ENCODE data around the gene IFI27L2.
A peak's percentile ranks its signal among the peaks of the same experiment; 100 is the strongest.
"Not testable (repeated sequence)": the region's sequence is repeated elsewhere in the genome, so short reads cannot be mapped to it uniquely, and the experiment has no call there.

Gene IFI27L2

DNA sequence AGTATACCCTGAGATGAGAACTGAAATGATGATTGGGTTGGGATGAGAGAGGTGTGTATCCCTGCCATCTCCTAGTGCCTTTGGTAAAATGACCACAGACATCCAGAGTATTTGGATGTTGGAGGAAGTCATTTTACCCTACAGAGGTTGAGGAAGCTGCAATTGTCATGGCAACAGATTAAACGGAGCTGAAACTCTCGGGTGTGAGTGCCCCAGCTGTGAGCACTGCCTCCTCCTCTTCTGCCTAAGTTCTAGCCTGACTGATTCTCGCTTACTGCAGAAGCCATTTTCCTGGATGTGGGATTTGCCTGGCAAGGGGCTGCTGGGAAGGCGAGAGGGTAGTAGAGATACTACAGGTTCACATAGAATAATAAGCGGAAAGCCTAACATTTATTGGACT, 34.4 kb upstream of the IFI27L2 start:
- H3K4me1 Mint-ChIP-seq (ENCODE audit: low read depth), result peaks cover 12% of the 10 kb centered on the region
- H3K36me3 Mint-ChIP-seq (ENCODE audit: low read depth), result no peaks in the 10 kb centered on the region
- no peaks in the 10 kb centered on the region for H3K27me3 Mint-ChIP-seq (ENCODE audit: low read depth)
- H3K27ac Mint-ChIP-seq, result no peak overlapping the region
- no peak overlapping the region for H3K4me3 Mint-ChIP-seq
- no peaks in the 10 kb centered on the region for H3K9me3 Mint-ChIP-seq
- DNase-seq (ENCODE audit: low spot score), result no peak

DNA sequence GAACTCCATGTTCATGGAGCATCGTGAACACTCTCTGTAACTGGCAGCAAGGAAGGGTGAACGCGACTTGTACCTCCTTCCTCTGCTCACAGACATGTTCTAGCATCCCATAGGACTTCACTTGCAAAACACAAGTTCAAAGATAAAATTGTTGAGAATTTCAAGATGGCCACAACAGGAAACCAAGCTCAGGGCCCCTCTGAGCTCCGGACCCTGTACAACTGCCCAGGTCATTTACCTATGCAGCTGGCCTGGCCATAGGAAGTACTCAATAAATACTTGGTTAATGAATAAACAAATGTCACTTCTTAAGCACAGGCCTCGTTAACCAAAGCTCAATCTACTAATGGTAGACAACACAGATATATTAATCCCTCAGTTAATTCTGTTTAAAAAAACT, 33.1 kb upstream of the IFI27L2 start:
- H3K4me1 Mint-ChIP-seq (ENCODE audit: low read depth), result peaks cover 24% of the 10 kb centered on the region
- no peak overlapping the region for H3K27ac Mint-ChIP-seq
- H3K36me3 Mint-ChIP-seq (ENCODE audit: low read depth), result no peaks in the 10 kb centered on the region

DNA sequence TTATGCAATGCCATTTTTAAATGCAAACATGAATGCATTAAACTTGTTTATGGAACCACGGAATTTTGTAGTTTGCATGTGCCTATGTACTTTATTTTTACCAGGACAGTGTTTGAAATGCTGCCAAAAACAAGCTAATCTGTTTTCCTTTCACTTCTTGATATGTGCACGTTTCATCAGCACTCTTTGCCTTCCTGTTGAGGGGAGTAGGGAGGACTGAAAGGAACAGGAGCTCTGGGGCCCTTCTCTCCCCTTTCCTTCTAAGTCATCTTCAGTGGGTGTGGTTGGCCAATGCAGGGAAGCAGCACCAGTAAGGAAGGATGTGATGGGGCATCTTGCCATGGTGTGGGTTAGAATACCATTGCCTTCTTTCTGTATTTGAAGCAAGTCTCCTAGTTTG, 32.6 kb upstream of the IFI27L2 start:
- Mint-ChIP-seq H3K4me1 (ENCODE audit: low read depth) (peaks cover 24% of the 10 kb centered on the region), H3K36me3 (ENCODE audit: low read depth) (no peaks in the 10 kb centered on the region), H3K4me3 (no peak overlapping the region)

More for the DNA sequence above, 33.1 kb upstream of the IFI27L2 start:
- H3K4me3 Mint-ChIP-seq, result no peak overlapping the region
- H3K9me3 Mint-ChIP-seq, result no peaks in the 10 kb centered on the region
- no peak for DNase-seq (ENCODE audit: low spot score)
- H3K27me3 Mint-ChIP-seq (ENCODE audit: low read depth), result no peaks in the 10 kb centered on the region

DNA sequence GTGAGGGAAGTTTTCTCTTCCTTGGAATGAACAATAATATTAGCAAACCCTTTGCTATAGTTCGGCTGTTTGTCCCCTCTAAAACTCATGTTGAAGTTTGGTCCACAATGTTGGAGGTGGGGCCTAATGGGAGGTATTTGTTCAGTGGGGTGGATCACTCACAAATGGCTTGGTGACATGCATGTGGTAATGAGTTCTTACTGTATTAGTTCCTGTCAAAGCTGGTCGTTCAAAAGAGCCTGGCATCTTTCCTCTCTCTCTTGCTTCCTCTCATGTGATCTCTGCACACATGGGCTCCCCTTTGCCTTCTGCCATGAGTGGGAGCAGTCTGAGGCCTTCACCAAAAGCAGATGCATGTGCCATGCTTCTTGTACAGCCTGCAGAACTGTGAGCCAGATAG, 31.7 kb upstream of the IFI27L2 start:
- Mint-ChIP-seq H3K27ac (no peak overlapping the region), H3K4me3 (no peak overlapping the region), H3K4me1 (ENCODE audit: low read depth) (peaks cover 24% of the 10 kb centered on the region), H3K36me3 (ENCODE audit: low read depth) (no peaks in the 10 kb centered on the region), H3K9me3 (no peaks in the 10 kb centered on the region), H3K27me3 (ENCODE audit: low read depth) (peaks cover 3% of the 10 kb centered on the region)
- DNase-seq (ENCODE audit: low spot score), result no peak

More for the DNA sequence above, 32.6 kb upstream of the IFI27L2 start:
- H3K9me3 Mint-ChIP-seq, result no peaks in the 10 kb centered on the region
- peak overlapping the region; percentile 67 for H3K27ac Mint-ChIP-seq
- H3K27me3 Mint-ChIP-seq (ENCODE audit: low read depth), result peaks cover 2% of the 10 kb centered on the region
- no peak for DNase-seq (ENCODE audit: low spot score)

DNA sequence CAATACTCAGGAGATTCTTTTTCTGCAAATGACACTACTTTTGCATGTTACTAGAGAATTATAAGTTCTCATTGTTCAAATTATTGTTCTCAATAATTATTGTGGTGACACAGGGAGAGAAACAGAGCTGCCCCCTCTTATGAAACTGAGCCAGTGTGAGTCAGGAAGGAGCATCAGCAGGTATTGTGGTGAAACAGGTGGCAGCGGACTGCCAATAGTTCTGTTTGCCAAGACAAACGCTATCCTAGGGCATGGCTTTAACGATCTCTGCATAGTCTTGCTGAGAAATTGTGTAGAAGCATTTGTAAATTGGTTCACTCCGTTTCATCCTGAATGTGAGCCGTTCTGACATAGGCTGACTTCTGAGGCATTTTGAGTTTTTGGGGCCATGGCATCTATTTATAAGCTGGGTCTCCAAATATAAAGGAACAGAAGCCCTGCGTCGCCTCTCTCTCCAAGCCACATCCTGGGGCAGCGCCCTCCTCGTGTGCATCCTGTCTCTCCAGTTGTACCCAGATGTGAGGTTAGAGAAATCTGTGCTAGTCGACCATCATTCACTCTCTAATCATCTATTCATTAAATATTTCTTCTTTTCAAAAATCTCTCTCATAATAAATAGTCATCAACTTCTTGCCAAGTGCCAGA, 29.0 kb upstream of the IFI27L2 start:
- Mint-ChIP-seq H3K27me3 (ENCODE audit: low read depth) (peaks cover 3% of the 10 kb centered on the region), H3K27ac (peak overlapping the region; percentile 73), H3K36me3 (ENCODE audit: low read depth) (no peaks in the 10 kb centered on the region), H3K4me1 (ENCODE audit: low read depth) (peaks cover 24% of the 10 kb centered on the region), H3K4me3 (peak overlapping the region; percentile 50), H3K9me3 (no peaks in the 10 kb centered on the region)
- no peak for DNase-seq (ENCODE audit: low spot score)

DNA sequence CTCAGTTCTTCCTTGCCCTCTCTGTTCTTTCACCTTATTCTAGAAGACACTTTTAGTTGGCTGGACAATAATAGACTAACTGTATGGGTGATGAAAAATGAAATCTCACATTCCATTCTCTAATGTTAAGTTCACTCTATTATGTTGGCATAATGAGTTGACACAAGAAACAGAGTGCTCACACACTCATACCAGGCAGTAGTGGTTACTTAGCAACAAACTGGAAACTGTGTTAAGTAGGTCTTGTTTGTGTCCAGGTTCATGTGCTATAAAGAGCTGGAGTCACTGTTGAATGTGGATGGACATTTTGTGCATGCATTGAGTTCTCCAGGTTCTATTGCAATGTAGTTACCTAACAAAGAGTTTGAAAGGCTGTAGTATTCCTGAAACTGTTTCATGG, 27.8 kb upstream of the IFI27L2 start:
- Mint-ChIP-seq H3K36me3 (ENCODE audit: low read depth) (no peaks in the 10 kb centered on the region), H3K27ac (no peak overlapping the region), H3K27me3 (ENCODE audit: low read depth) (peaks cover 10% of the 10 kb centered on the region), H3K4me1 (ENCODE audit: low read depth) (peaks cover 22% of the 10 kb centered on the region), H3K4me3 (no peak overlapping the region), H3K9me3 (no peaks in the 10 kb centered on the region)
- DNase-seq (ENCODE audit: low spot score), result no peak

DNA sequence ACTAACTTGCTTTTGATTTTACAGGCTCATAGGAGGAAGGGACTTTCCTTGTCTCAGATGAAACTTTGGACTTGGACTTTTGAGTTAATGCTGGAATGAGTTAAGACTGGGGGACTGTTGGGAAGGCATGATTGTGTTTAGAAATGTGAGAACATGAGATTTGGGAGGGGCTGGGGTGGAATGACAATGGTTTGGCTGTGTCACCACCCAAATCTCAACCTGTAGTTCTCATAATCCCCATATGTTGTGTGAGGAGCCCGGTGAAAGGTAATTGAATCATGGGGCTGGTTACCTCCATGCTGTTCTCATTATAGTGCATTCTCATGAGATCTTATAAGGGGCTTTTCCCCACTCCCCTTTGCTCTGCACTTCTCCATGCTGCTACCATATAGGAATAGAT, 26.7 kb upstream of the IFI27L2 start:
- H3K9me3 Mint-ChIP-seq; H3K4me3 Mint-ChIP-seq; DNase-seq (ENCODE audit: low spot score); H3K27ac Mint-ChIP-seq; H3K36me3 Mint-ChIP-seq (ENCODE audit: low read depth): not testable (repeated sequence)
- Mint-ChIP-seq H3K4me1 (ENCODE audit: low read depth) (peaks cover 14% of the 10 kb centered on the region), H3K27me3 (ENCODE audit: low read depth) (peaks cover 13% of the 10 kb centered on the region)

DNA sequence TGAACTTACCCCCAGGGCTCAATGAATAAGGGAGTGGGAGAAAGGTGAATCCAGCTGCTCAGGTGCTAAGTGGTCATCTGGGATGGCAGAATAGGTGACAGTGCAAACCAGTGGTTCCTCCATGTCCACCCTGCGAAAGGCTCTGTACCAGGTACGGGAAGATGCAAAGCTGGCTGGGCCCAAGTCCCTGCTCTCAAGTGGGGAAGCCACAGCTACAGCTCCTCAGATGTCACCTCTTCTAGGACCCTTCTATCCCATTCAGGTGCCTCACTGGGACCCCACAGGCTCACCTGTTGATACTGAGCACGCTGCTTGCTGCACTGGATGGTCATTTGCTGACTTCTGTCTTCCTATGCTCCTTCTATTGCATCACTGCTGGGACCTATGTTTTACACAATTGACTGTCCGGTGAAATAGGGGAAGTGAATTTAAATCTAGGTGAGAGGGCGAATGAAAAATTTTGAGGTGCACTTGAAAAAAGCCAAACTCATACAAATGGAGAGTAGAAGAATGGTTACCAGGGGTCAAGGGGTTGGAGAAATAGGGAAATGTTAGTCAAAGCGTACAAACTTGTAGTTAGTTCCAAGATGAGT, 24.4 kb upstream of the IFI27L2 start:
- H3K4me1 Mint-ChIP-seq (ENCODE audit: low read depth), result peaks cover 13% of the 10 kb centered on the region
- H3K27me3 Mint-ChIP-seq (ENCODE audit: low read depth), result peaks cover 28% of the 10 kb centered on the region
- no peak for DNase-seq (ENCODE audit: low spot score)
- H3K9me3 Mint-ChIP-seq, result no peaks in the 10 kb centered on the region
- no peak overlapping the region for H3K4me3 Mint-ChIP-seq
- H3K36me3 Mint-ChIP-seq (ENCODE audit: low read depth), result no peaks in the 10 kb centered on the region
- no peak overlapping the region for H3K27ac Mint-ChIP-seq

DNA sequence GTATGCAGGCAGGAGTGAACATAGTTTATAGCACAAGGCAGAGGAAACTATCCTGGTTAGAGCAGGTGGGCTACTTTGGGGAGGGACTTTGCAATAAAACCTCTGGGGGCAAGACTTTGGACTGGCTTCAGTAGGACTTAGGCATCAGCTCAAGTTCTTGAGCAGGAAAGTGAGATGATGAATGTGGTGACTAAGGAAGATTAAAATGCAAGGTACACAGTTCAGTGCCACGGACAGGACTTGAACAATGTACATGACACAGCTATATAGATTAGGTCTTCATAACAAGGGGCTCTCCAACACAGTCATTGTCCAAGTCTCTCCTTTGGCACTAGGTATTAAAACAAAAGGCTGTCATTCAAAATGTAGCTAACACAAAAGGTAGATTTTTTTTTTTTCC, 23.3 kb upstream of the IFI27L2 start:
- no peak for DNase-seq (ENCODE audit: low spot score)
- Mint-ChIP-seq H3K9me3 (no peaks in the 10 kb centered on the region), H3K36me3 (ENCODE audit: low read depth) (no peaks in the 10 kb centered on the region), H3K4me1 (ENCODE audit: low read depth) (peaks cover 3% of the 10 kb centered on the region), H3K27ac (no peak overlapping the region), H3K4me3 (no peak overlapping the region), H3K27me3 (ENCODE audit: low read depth) (peaks cover 38% of the 10 kb centered on the region)

DNA sequence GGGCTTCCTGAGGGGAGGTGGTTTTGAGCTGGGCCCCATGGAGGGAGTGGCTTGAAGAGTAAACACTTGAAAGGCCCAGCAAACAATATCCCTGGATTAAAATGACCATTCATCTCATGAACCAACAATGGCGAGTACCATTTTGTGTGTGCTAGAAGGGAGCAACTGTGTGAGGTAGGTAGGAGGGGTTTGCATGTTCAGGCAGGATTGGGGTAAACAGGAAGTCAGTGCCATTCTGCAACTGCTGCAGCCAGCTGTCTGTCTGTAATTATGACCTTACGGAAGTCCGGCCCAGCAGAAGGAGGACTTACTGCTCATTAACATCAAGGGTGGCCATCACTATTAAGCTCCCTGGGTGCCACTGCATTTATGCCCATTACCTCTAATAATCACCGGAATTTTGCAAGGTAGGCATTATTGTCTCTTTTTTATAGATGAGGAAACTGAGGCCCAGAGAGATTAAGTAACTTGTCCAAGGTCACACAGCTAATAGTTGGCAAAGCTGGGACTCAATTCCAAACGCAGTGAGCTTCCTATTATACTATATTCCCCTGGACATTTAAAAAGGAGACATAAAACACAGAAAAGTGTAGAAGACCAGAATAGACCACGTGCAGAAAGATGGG, 16.6 kb upstream of the IFI27L2 start:
- Mint-ChIP-seq H3K27ac (no peak overlapping the region), H3K4me1 (ENCODE audit: low read depth) (peaks cover 22% of the 10 kb centered on the region), H3K4me3 (no peak overlapping the region), H3K27me3 (ENCODE audit: low read depth) (peaks cover 23% of the 10 kb centered on the region), H3K9me3 (no peaks in the 10 kb centered on the region), H3K36me3 (ENCODE audit: low read depth) (no peaks in the 10 kb centered on the region)
- DNase-seq (ENCODE audit: low spot score), result no peak

DNA sequence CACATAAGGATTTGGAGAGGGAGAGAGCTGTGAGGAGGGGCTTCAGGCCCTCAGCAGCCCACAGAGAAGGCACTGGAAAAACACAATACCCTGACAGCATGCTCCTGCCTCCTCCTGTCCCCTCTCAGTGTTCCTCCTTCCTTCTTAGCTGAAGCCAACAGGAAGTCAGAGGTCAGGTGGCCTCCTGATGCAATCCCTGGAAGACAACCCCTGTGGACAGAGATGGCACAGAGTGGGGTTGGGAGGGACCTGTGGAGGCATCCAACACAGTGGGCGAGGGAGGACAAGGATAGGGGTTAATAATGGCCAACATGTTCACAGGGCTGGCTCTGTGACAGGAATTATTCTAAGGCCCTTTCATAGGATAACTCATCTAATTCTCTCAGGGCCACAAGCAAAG, 15.4 kb upstream of the IFI27L2 start:
- H3K27ac Mint-ChIP-seq, result peak overlapping the region; percentile 46
- H3K4me3 Mint-ChIP-seq, result no peak overlapping the region
- peaks cover 13% of the 10 kb centered on the region for H3K27me3 Mint-ChIP-seq (ENCODE audit: low read depth)
- H3K4me1 Mint-ChIP-seq (ENCODE audit: low read depth), result peaks cover 22% of the 10 kb centered on the region
- H3K36me3 Mint-ChIP-seq (ENCODE audit: low read depth), result no peaks in the 10 kb centered on the region
- H3K9me3 Mint-ChIP-seq, result no peaks in the 10 kb centered on the region
- no peak for DNase-seq (ENCODE audit: low spot score)

DNA sequence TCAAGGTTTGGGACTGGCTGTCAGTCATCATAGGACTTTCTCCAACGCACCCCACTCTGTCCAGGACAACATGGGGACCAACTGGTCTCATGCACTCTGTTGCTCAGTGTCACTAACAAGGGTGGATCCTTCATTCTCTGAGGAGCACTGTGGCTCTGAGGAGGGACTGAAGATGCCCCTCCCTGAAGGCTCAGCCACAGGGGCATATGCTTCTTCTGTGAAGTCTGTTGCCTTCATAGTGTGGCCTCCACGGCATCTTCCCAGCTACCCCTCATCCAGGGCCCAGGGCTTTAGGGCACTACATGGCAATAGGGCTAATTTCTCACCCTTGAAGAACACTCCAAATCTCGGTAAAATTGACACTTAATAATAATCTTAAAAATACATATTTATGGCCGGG, 14.3 kb upstream of the IFI27L2 start:
- no peak for DNase-seq (ENCODE audit: low spot score)
- no peaks in the 10 kb centered on the region for H3K9me3 Mint-ChIP-seq
- H3K36me3 Mint-ChIP-seq (ENCODE audit: low read depth), result no peaks in the 10 kb centered on the region
- H3K27ac Mint-ChIP-seq, result no peak overlapping the region
- H3K27me3 Mint-ChIP-seq (ENCODE audit: low read depth), result peaks cover 11% of the 10 kb centered on the region
- peaks cover 22% of the 10 kb centered on the region for H3K4me1 Mint-ChIP-seq (ENCODE audit: low read depth)
- no peak overlapping the region for H3K4me3 Mint-ChIP-seq

DNA sequence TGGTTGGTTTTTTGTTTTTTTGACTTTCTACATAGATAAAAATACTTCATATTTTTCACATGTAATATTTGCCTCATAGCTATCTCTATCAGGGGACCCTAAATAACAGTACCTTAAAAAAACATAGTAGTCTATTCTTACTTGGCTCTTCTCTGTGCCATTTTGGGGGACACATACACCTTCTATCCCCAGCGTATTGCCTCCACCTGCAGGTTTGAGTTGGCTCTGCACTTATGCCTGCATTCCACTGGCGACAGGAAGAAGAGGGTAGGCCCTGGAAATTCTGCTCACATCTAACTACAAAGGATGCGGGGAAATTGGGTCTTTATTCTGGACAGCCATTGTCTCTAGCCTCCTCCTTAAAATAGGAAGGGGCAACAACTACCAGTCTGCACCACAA, 13.8 kb upstream of the IFI27L2 start:
- Mint-ChIP-seq H3K4me3 (no peak overlapping the region), H3K36me3 (ENCODE audit: low read depth) (no peaks in the 10 kb centered on the region), H3K9me3 (no peaks in the 10 kb centered on the region), H3K4me1 (ENCODE audit: low read depth) (peaks cover 20% of the 10 kb centered on the region), H3K27ac (no peak overlapping the region), H3K27me3 (ENCODE audit: low read depth) (peaks cover 6% of the 10 kb centered on the region)
- DNase-seq (ENCODE audit: low spot score), result no peak

DNA sequence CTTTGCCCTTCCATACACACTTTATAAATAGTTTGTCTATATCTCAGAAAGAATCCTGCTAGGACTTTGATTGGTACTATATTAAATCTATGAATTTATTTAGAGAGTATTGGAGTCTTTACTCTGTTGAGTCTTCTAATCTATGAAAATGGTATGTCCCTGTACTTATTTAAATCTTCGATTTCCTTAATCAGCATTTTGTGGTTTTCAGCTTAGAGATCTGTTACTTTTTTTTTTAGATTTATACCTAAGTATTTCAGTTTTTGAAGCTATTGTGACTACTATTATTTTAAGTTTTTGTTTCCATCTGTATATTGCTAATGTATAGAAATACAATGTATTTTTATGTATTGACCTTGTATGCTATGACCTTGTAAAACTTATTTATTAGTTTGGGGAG, 13.4 kb upstream of the IFI27L2 start:
- DNase-seq (ENCODE audit: low spot score), result no peak
- Mint-ChIP-seq H3K4me1 (ENCODE audit: low read depth) (peaks cover 20% of the 10 kb centered on the region), H3K27me3 (ENCODE audit: low read depth) (peaks cover 2% of the 10 kb centered on the region), H3K36me3 (ENCODE audit: low read depth) (no peaks in the 10 kb centered on the region), H3K4me3 (no peak overlapping the region), H3K9me3 (no peaks in the 10 kb centered on the region), H3K27ac (no peak overlapping the region)
